CD14-positive monocyte (primary cell): ENCODE measurements around the gene ENTPD7. TPM values are rescaled to one million over a fixed set of nuclear protein-coding genes. Genes with fewer than 3 reads are reported as not detected.
A peak's percentile ranks its signal among the peaks of the same experiment; 100 is the strongest.

Experiments
- DNase-seq, 3 donors: peaks; one replicate each; pipeline ENCODE4 v3.0.0-alpha.2; 2011 to 2022
- H2AFZ ChIP-seq: 2 replicates; pipeline ENCODE4 v1.6.0; 2012; ENCODE audit warnings: mild to moderate bottlenecking, low read depth, low read length, inconsistent platforms; ENCODE audit not compliant: insufficient read depth, poor library complexity, severe bottlenecking
- H3K27ac ChIP-seq, 2 donors: 1 replicate in 1 of 2; 2 replicates in 1 of 2; pipeline ENCODE4 v1.5.1; 2012 to 2013; ENCODE audit warnings: low read length in 2 of 2, control low read depth in 1 of 2, inconsistent platforms in 1 of 2, low read depth in 1 of 2, mild to moderate bottlenecking in 1 of 2
- H3K27me3 ChIP-seq, 2 donors: one replicate each; pipeline versions ENCODE4 v1.6.0 to v1.6.1; 2011 to 2013; ENCODE audit warnings: low read length in 2 of 2; ENCODE audit not compliant: control insufficient read depth in 2 of 2, insufficient read depth in 2 of 2
- H3K36me3 ChIP-seq, 2 donors: replicated peaks in 1 of 2; 1 replicate in 1 of 2; 2 replicates in 1 of 2; pipeline versions ENCODE4 v1.5.1 to v1.6.1; 2012 to 2013; ENCODE audit warnings: low read length in 2 of 2, control low read depth in 1 of 2, inconsistent platforms in 1 of 2, mild to moderate bottlenecking in 1 of 2; ENCODE audit not compliant: insufficient read depth in 2 of 2, control insufficient read depth in 1 of 2
- H3K4me1 ChIP-seq, 2 donors: 1 replicate in 1 of 2; 2 replicates in 1 of 2; pipeline versions ENCODE4 v1.5.1 to v1.6.1; 2012 to 2013; ENCODE audit warnings: low read length in 2 of 2, control low read depth in 1 of 2, inconsistent platforms in 1 of 2, mild to moderate bottlenecking in 1 of 2, moderate library complexity in 1 of 2; ENCODE audit not compliant: insufficient read depth in 2 of 2, control insufficient read depth in 1 of 2
- H3K4me2 ChIP-seq: replicated peaks from 2 replicates; pipeline ENCODE3; 2012; ENCODE audit warnings: low read length, moderate library complexity, mild to moderate bottlenecking; ENCODE audit not compliant: poor library complexity, severe bottlenecking; ENCODE audit errors: extremely low read depth
- H3K4me3 ChIP-seq, 3 experiments: fragments of 200-600 bp in 1 of 3; sonication (generic) in 1 of 3; replicated peaks in 1 of 3; 1 replicate in 2 of 3; 2 replicates in 1 of 3; pipeline ENCODE4 v1.5.1; 2011 to 2013; ENCODE audit warnings: low read length in 3 of 3, mild to moderate bottlenecking in 3 of 3, control low read depth in 2 of 3, low read depth in 2 of 3, inconsistent platforms in 1 of 3, moderate library complexity in 1 of 3
- H3K79me2 ChIP-seq: 2 replicates; pipeline ENCODE4 v1.6.0; 2012; ENCODE audit warnings: mild to moderate bottlenecking, control low read depth, inconsistent platforms, low read length, moderate library complexity; ENCODE audit not compliant: insufficient read depth
- H3K9ac ChIP-seq: 2 replicates; pipeline ENCODE4 v1.6.0; 2017; ENCODE audit warnings: low read length, mild to moderate bottlenecking; ENCODE audit not compliant: insufficient read depth, poor library complexity, severe bottlenecking
- H3K9me3 ChIP-seq, 2 donors: replicated peaks in 1 of 2; 1 replicate in 1 of 2; 2 replicates in 1 of 2; pipeline versions ENCODE4 v1.5.1 to v1.6.1; 2012 to 2013; ENCODE audit warnings: low read length in 2 of 2, control low read depth in 1 of 2; ENCODE audit not compliant: control insufficient read depth in 1 of 2, insufficient read depth in 1 of 2
- H4K20me1 ChIP-seq: 2 replicates; pipeline ENCODE4 v1.6.0; 2012; ENCODE audit warnings: mild to moderate bottlenecking, low read length, control low read depth, moderate library complexity; ENCODE audit not compliant: insufficient read depth
- H3K27ac Mint-ChIP-seq, 7 donors: one replicate each; pipeline ENCODE4 v1.8.0; 2020; ENCODE audit warnings: mild to moderate bottlenecking in 7 of 7, mixed read lengths in 7 of 7, moderate library complexity in 6 of 7, inconsistent platforms in 2 of 7
- H3K27me3 Mint-ChIP-seq, 3 donors: one replicate each; pipeline ENCODE4 v1.8.0; 2021 to 2022; ENCODE audit warnings: low read depth in 3 of 3, mild to moderate bottlenecking in 3 of 3, mixed read lengths in 3 of 3, moderate library complexity in 3 of 3, inconsistent platforms in 1 of 3
- H3K36me3 Mint-ChIP-seq, 2 donors: one replicate each; pipeline ENCODE4 v1.8.0; 2020; ENCODE audit warnings: mixed read lengths in 2 of 2, inconsistent platforms in 1 of 2, mild to moderate bottlenecking in 1 of 2
- H3K4me1 Mint-ChIP-seq: one replicate; pipeline ENCODE4 v1.8.0; 2020; ENCODE audit warnings: mild to moderate bottlenecking, mixed read lengths
- H3K4me3 Mint-ChIP-seq, 2 donors: one replicate each; pipeline ENCODE4 v1.8.0; 2020; ENCODE audit warnings: mild to moderate bottlenecking in 2 of 2, mixed read lengths in 2 of 2, moderate library complexity in 1 of 2
- H3K9me3 Mint-ChIP-seq, 7 donors: one replicate each; pipeline ENCODE4 v1.8.0; 2020 to 2022; ENCODE audit warnings: mixed read lengths in 7 of 7, mild to moderate bottlenecking in 6 of 7, moderate library complexity in 6 of 7, inconsistent platforms in 2 of 7
- CTCF ChIP-seq: fragments of 200-600 bp; IDR thresholded peaks from one replicate; pipeline ENCODE4 v1.8.0; 2022; ENCODE audit warnings: antibody characterized with exemption, mild to moderate bottlenecking
- WGBS: methylation state at CpG from one replicate; pipeline ENCODE4 v1.1.5; 2013; ENCODE audit warnings: missing lambda C conversion rate; ENCODE audit not compliant: insufficient coverage; 5-methylcytosine and 5-hydroxymethylcytosine counted together
- intact Hi-C, 2 donors: fragments of 100-400 bp; cut with micrococcal nuclease; formaldehyde crosslinking; loops; one replicate each; pipeline versions ENCODE4 v1.15.0 to v1.15.1; 2023
- polyA plus RNA-seq, 3 donors: library from polyadenylated mRNA; depleted of rRNA in 1 of 3; unstranded in 2 of 3; stranded (reverse) in 1 of 3; fragments of 300-500 nt in 2 of 3; fragments of >200 nt in 1 of 3; fragmentation: Illumina TruSeq in 2 of 3; gene quantifications; 1 replicate in 2 of 3; 2 replicates in 1 of 3; pipeline ENCODE4 v1.2.3, GENCODE V29; 2012 to 2021

ENTPD7 gene
- polyA plus RNA-seq, 3 donors, result 1.2 to 2.9 (median 2.2) TPM

GRCh38 chr10:99628923-99629624 is 30.2 kb upstream of the ENTPD7 start:
- Histone ChIP-seq H3K36me3 (no peaks in the 10 kb centered on the region), H3K9me3 (no peaks in the 10 kb centered on the region), H3K4me3 (no peak overlapping the region), H2AFZ (no peak overlapping the region), H3K4me1 (peaks cover 0 to 2% of the 10 kb centered on the region in 2 donors), H3K9ac (no peak overlapping the region), H3K4me2 (no peak overlapping the region), H3K79me2 (no peaks in the 10 kb centered on the region), H3K27ac (no peak overlapping the region), H4K20me1 (no peaks in the 10 kb centered on the region), H3K27me3 (no peaks in the 10 kb centered on the region)
- Mint-ChIP-seq H3K9me3 (peaks cover 0 to 1% (median 0%) of the 10 kb centered on the region in 7 donors), H3K4me3 (no peak overlapping the region), H3K36me3 (no peaks in the 10 kb centered on the region), H3K27me3 (peaks cover 0 to 5% (median 2%) of the 10 kb centered on the region in 3 donors), H3K4me1 (peaks cover 5% of the 10 kb centered on the region), H3K27ac (peak overlapping the region in 1 of 7 donors; percentile 50)
- no CpG with 5 or more reads among the region's 1 CpG for WGBS
- no peak for TF ChIP-seq CTCF
- DNase-seq, result no peak
- intact Hi-C loops, result loop anchor here in 1 of 2 donors (5.0 kb wide), 1 partner anchor 83 kb away; no protein-coding TSS in a partner anchor

GRCh38 chr10:99629625-99629978 is 29.7 kb upstream of the ENTPD7 start:
- WGBS, result no CpG with 5 or more reads among the region's 3 CpGs
- peaks cover 3% of the 10 kb centered on the region for H3K4me1 Mint-ChIP-seq
- no peaks in the 10 kb centered on the region for H3K36me3 ChIP-seq
- intact Hi-C loops, result loop anchor here in 1 of 2 donors (5.0 kb wide), 1 partner anchor 83 kb away; no protein-coding TSS in a partner anchor
- H3K27me3 ChIP-seq, result no peaks in the 10 kb centered on the region
- H4K20me1 ChIP-seq, result no peaks in the 10 kb centered on the region
- H3K79me2 ChIP-seq, result no peaks in the 10 kb centered on the region
- TF ChIP-seq CTCF, result no peak
- H3K4me2 ChIP-seq, result no peak overlapping the region
- H3K9ac ChIP-seq, result no peak overlapping the region
- H3K9me3 ChIP-seq, result no peaks in the 10 kb centered on the region
- no peaks in the 10 kb centered on the region for H3K36me3 Mint-ChIP-seq
- no peaks in the 10 kb centered on the region for H3K4me1 ChIP-seq
- no peak overlapping the region for H3K27ac Mint-ChIP-seq
- H3K9me3 Mint-ChIP-seq, result no peaks in the 10 kb centered on the region
- DNase-seq, result no peak
- H2AFZ ChIP-seq, result no peak overlapping the region
- no peak overlapping the region for H3K4me3 ChIP-seq
- peaks cover 0 to 5% (median 2%) of the 10 kb centered on the region in 3 donors for H3K27me3 Mint-ChIP-seq
- H3K27ac ChIP-seq, result no peak overlapping the region
- H3K4me3 Mint-ChIP-seq, result no peak overlapping the region
